WERI-Rb-1 (cell line): ENCODE measurements around the gene KIRREL3.
"Not testable (repeated sequence)": the region's sequence is repeated elsewhere in the genome, so short reads cannot be mapped to it uniquely, and the experiment has no call there.

Experiments used
- DNase-seq: peaks from one replicate; pipeline ENCODE4 v3.0.0-alpha.2; 2020
- H3K27ac ChIP-seq: fragments of 250-450 bp; sonication (Bioruptor Pico); 2 replicates; pipeline ENCODE4 v1.5.1; 2020; ENCODE audit warnings: mild to moderate bottlenecking, moderate library complexity
- H3K27me3 ChIP-seq: fragments of 250-450 bp; sonication (Bioruptor Pico); 2 replicates; pipeline ENCODE4 v1.5.1; 2021; ENCODE audit warnings: mild to moderate bottlenecking, low read depth, moderate library complexity; ENCODE audit not compliant: insufficient read depth, severe bottlenecking
- H3K36me3 ChIP-seq: fragments of 250-450 bp; sonication (Bioruptor Pico); 2 replicates; pipeline ENCODE4 v1.5.1; 2020; ENCODE audit warnings: mild to moderate bottlenecking, moderate library complexity
- H3K4me3 ChIP-seq: 2 replicates; pipeline ENCODE4 v1.5.1; 2011; ENCODE audit warnings: low read depth, mild to moderate bottlenecking, control low read depth, low read length
- H3K9me3 ChIP-seq: fragments of 250-450 bp; sonication (Bioruptor Pico); 2 replicates; pipeline ENCODE4 v1.5.1; 2021; ENCODE audit warnings: mild to moderate bottlenecking, moderate library complexity; ENCODE audit not compliant: severe bottlenecking
- TF ChIP-seq, protein P1 (sequence below): IDR thresholded peaks from 2 replicates; pipeline ENCODE4 v1.5.1; 2011; ENCODE audit warnings: low read depth, mild to moderate bottlenecking, control low read depth, inconsistent platforms, low read length

The KIRREL3 gene

DNA sequence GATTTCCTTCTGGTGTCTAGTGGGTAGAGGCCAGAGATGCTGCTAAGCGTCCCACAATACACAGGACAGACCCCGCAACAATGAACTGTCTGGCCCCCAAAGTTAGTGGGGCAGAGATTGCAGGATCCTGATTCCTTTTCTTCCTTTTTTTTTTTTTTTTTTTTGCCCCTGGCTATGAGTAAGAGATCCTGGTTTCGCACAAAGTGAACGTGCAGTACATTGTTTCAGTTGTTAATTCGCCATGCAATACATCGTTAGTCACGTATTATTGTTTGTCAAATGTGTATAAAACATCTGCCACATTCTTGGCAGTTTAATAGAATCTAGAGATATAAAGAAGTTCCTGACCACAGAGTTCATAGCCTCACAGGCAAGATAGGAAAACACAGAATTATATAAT lies 624.8 kb downstream of the KIRREL3 start:
- TF ChIP-seq, protein P1, sequence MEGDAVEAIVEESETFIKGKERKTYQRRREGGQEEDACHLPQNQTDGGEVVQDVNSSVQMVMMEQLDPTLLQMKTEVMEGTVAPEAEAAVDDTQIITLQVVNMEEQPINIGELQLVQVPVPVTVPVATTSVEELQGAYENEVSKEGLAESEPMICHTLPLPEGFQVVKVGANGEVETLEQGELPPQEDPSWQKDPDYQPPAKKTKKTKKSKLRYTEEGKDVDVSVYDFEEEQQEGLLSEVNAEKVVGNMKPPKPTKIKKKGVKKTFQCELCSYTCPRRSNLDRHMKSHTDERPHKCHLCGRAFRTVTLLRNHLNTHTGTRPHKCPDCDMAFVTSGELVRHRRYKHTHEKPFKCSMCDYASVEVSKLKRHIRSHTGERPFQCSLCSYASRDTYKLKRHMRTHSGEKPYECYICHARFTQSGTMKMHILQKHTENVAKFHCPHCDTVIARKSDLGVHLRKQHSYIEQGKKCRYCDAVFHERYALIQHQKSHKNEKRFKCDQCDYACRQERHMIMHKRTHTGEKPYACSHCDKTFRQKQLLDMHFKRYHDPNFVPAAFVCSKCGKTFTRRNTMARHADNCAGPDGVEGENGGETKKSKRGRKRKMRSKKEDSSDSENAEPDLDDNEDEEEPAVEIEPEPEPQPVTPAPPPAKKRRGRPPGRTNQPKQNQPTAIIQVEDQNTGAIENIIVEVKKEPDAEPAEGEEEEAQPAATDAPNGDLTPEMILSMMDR, result no peak
- DNase-seq, result no peak
- no peaks in the 10 kb centered on the region for H3K36me3 ChIP-seq

DNA sequence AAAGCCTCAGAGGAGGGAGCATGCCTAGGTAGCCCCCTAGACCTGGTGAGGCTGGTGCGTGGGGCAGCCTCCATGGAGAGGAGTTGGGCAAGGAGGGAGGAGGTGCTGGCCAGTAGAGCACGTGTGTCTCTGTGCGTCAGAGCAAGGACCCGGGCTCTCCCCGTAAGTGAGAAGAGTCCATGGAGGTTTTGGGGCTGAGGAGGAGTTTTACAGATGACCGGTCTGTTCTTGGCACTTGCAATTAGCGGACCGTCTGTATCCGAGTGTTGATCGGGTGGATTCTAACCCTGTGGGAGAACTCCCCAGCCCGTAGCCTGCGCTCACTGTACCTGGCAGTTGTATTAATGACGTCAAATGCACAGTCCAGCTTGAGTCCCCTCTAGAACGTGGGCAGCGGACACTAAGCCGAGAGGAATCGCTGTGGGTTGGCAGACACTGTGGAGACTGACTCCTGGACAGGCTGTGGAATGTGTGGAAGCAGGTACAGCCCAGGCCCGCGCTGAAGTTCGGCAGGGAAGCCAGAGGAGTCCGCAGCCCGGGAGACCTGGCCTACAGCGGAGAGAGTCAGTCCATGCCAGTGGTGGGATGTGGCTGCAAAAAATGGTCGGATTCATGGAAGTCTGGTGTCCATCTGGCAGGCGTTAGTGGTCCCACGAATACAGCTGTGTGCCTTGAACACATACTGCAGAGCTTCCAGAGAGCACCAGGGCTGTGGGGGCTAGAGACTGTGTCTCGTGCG lies 625.8 kb downstream of the KIRREL3 start:
- not testable (repeated sequence) for H3K27me3 ChIP-seq, H3K27ac ChIP-seq, H3K9me3 ChIP-seq, DNase-seq, H3K36me3 ChIP-seq, H3K4me3 ChIP-seq

More for the DNA sequence above, 624.8 kb downstream of the KIRREL3 start:
- Histone ChIP-seq H3K9me3 (no peaks in the 10 kb centered on the region), H3K27ac (no peak overlapping the region), H3K27me3 (no peaks in the 10 kb centered on the region), H3K4me3 (no peak overlapping the region)

GRCh38 chr11:126373389-126374066 lies 627.0 kb downstream of the KIRREL3 start:
- H3K27ac ChIP-seq, result not testable (repeated sequence)

More at GRCh38 chr11:126373389-126374066, 627.0 kb downstream of the KIRREL3 start:
- H3K4me3 ChIP-seq, DNase-seq, H3K36me3 ChIP-seq, H3K9me3 ChIP-seq, H3K27me3 ChIP-seq: not testable (repeated sequence)
